GM12878 (cell line): Measurements from ENCODE around the gene SRSF5. TPM values are rescaled to one million over a fixed set of nuclear protein-coding genes. Genes with fewer than 3 reads are reported as not detected.

Experiments
- ATAC-seq: fragments of 200-7000 bp; cut with Tn5 transposase; 3 replicates; pipeline ENCODE4 v1.9.1; 2020; ENCODE audit warnings: mild to moderate bottlenecking, moderate library complexity
- BruUV-seq: library from RNA; stranded (reverse); fragments of 400-500 nt; replicated peaks from 2 replicates; lab custom pipeline; 2021; lab: Mats Ljungman, UMichigan
- CTCF ChIA-PET: fragments of 300-600 bp; sonication (Branson Sonifier 250); formaldehyde crosslinking; extraction: SDS; loops from one replicate; lab custom pipeline; 2021; ENCODE audit warnings: inconsistent platforms; lab: Yijun Ruan, JAX
- POLR2A ChIA-PET: fragments of 350-600 bp; formaldehyde crosslinking; extraction: SDS; loops from one replicate; lab custom pipeline; 2021; ENCODE audit warnings: inconsistent platforms; lab: Charles Lee
- RAD21 ChIA-PET: fragments of 300-600 bp; sonication (Branson Sonifier 250); formaldehyde crosslinking; loops from one replicate; lab custom pipeline; 2023; ENCODE audit warnings: antibody characterized with exemption; ENCODE audit not compliant: unreplicated experiment; lab: Charles Lee
- SMC1A ChIA-PET: fragments of 300-600 bp; sonication (Branson Sonifier 250); formaldehyde crosslinking; loops from one replicate; lab custom pipeline; 2023; ENCODE audit not compliant: unreplicated experiment, uncharacterized antibody; lab: Charles Lee
- DNase-seq: peaks from one replicate; pipeline ENCODE4 v3.0.0-alpha.2; 2011; ENCODE audit warnings: low read depth, low spot score
- FAIRE-seq: peaks from 3 replicates; lab custom pipeline; 2011; peaks lifted over from hg19 to GRCh38; lab: Jason Lieb, UNC
- H2AFZ ChIP-seq: 2 replicates; pipeline ENCODE4 v1.6.0; 2011; ENCODE audit warnings: low read depth, low read length, control low read depth; ENCODE audit not compliant: control insufficient read depth
- H3K27ac ChIP-seq: 2 replicates; pipeline ENCODE4 v1.5.1; 2011; ENCODE audit warnings: control low read depth; ENCODE audit not compliant: control insufficient read depth, insufficient read depth
- H3K27me3 ChIP-seq, 2 experiments: replicated peaks in 1 of 2; 2 replicates each; pipeline versions ENCODE4 v1.6.0 to v1.6.1; 2011; ENCODE audit warnings: low read length in 1 of 2; ENCODE audit not compliant: control insufficient read depth in 2 of 2, insufficient read depth in 2 of 2
- H3K36me3 ChIP-seq, 2 experiments: 2 replicates each; pipeline ENCODE4 v1.5.1; 2011; ENCODE audit warnings: low read length in 1 of 2; ENCODE audit not compliant: control insufficient read depth in 2 of 2, insufficient read depth in 2 of 2
- H3K4me1 ChIP-seq: 2 replicates; pipeline ENCODE4 v1.6.1; 2011; ENCODE audit warnings: mild to moderate bottlenecking, low read length, moderate library complexity, mixed read lengths; ENCODE audit not compliant: control insufficient read depth, insufficient read depth
- H3K4me2 ChIP-seq: 2 replicates; pipeline ENCODE4 v1.6.0; 2011; ENCODE audit warnings: control low read depth; ENCODE audit not compliant: control insufficient read depth, insufficient read depth
- H3K4me3 ChIP-seq: fragments of 200-600 bp; sonication (generic); 2 replicates; pipeline ENCODE4 v1.5.1; 2016
- H3K79me2 ChIP-seq: 2 replicates; pipeline ENCODE4 v1.6.0; 2011; ENCODE audit warnings: low read length; ENCODE audit not compliant: control insufficient read depth, insufficient read depth
- H3K9ac ChIP-seq: 2 replicates; pipeline ENCODE4 v1.8.0; 2011; ENCODE audit warnings: low read length, control low read depth, mixed read lengths; ENCODE audit not compliant: control insufficient read depth, insufficient read depth
- H3K9me3 ChIP-seq: replicated peaks from 3 replicates; pipeline ENCODE4 v1.5.1; 2011; ENCODE audit warnings: mild to moderate bottlenecking, low read length; ENCODE audit not compliant: control insufficient read depth, insufficient read depth
- H4K20me1 ChIP-seq: 2 replicates; pipeline ENCODE4 v1.6.0; 2011; ENCODE audit not compliant: control insufficient read depth, insufficient read depth
- EP300 ChIP-seq, 2 experiments: fragments of 150-350 bp in 1 of 2; IDR thresholded peaks; 2 replicates each; pipeline ENCODE4 v1.6.1; 2011 to 2012; ENCODE audit warnings: low read depth in 2 of 2, low read length in 2 of 2, borderline replicate concordance in 1 of 2, improper control_type of control experiment in 1 of 2, inconsistent platforms in 1 of 2; ENCODE audit not compliant: control insufficient read depth in 1 of 2
- MTA2 ChIP-seq: fragments of 450-650 bp; IDR thresholded peaks from 2 replicates; pipeline ENCODE4 v1.6.1; 2016; ENCODE audit warnings: low read depth, mild to moderate bottlenecking, moderate library complexity
- MTA3 ChIP-seq: IDR thresholded peaks from 2 replicates; pipeline ENCODE4 v1.6.1; 2012; ENCODE audit warnings: low read length, inconsistent platforms, borderline replicate concordance
- RAD21 ChIP-seq: IDR thresholded peaks from 2 replicates; pipeline ENCODE4 v1.6.1; 2011; ENCODE audit warnings: mild to moderate bottlenecking, low read depth, low read length, moderate library complexity; ENCODE audit not compliant: insufficient read depth
- SP1 ChIP-seq: IDR thresholded peaks from one replicate; pipeline ENCODE4 v1.6.1; 2011; ENCODE audit warnings: low read depth, low read length
- SUZ12 ChIP-seq: fragments of 200-600 bp; sonication (generic); IDR thresholded peaks from one replicate; pipeline ENCODE4 v1.6.1; 2018; ENCODE audit warnings: antibody characterized with exemption, mild to moderate bottlenecking; ENCODE audit not compliant: unreplicated experiment
- TCF3 ChIP-seq: IDR thresholded peaks from 2 replicates; pipeline ENCODE4 v1.6.1; 2012; ENCODE audit warnings: low read depth, mild to moderate bottlenecking, low read length, borderline replicate concordance; ENCODE audit not compliant: insufficient read depth
- WGBS: methylation state at CpG from one replicate; pipeline ENCODE4 v1.1.6; 2016; ENCODE audit warnings: low lambda C conversion rate; ENCODE audit not compliant: insufficient replicate concordance, insufficient coverage; ENCODE audit errors: missing lambda C conversion rate; 5-methylcytosine and 5-hydroxymethylcytosine counted together
- in situ Hi-C: fragments of 300-500 bp; cut with MboI; formaldehyde crosslinking; loops from 9 replicates; pipeline ENCODE4 v1.14.3; 2018; ENCODE audit warnings: mixed read lengths
- intact Hi-C: fragments of 100-400 bp; cut with micrococcal nuclease; formaldehyde crosslinking; loops from one replicate; pipeline ENCODE4 v1.14.2; 2022; ENCODE audit not compliant: unreplicated experiment
- polyA plus RNA-seq, 11 experiments: library from polyadenylated mRNA; depleted of rRNA in 4 of 11; unstranded in 6 of 11; stranded (reverse) in 5 of 11; fragments of >200 nt; fragmentation: Nextera tagmentation in 4 of 11; fragmentation: Illumina TruSeq in 1 of 11; extraction: Ambion mirVana in 4 of 11; extraction: Trizol in 1 of 11; gene quantifications; 1 replicate in 1 of 11; 2 replicates in 10 of 11; pipeline versions ENCODE4 v1.2.1 to v1.2.3, GENCODE V29; 2011 to 2016; ENCODE audit warnings: inconsistent platforms in 2 of 11, missing spikeins in 2 of 11, low read depth in 1 of 11
- total RNA-seq, 4 experiments: library from RNA; depleted of rRNA in 3 of 4; stranded (reverse); fragments of >200 nt in 3 of 4; fragmentation: Illumina TruSeq in 1 of 4; extraction: Trizol in 1 of 4; gene quantifications; 2 replicates each; pipeline versions ENCODE4 v1.2.1 to v1.2.3, GENCODE V29; 2013 to 2021
- TF ChIP-seq, protein P1 (sequence below): fragments of 450-650 bp; formaldehyde crosslinking; IDR thresholded peaks from 2 replicates; pipeline ENCODE4 v1.4.0; 2020; ENCODE audit warnings: mild to moderate bottlenecking, moderate library complexity
- TF ChIP-seq, protein P2 (sequence below): fragments of 450-650 bp; IDR thresholded peaks from 2 replicates; pipeline ENCODE4 v1.6.1; 2017; ENCODE audit warnings: mild to moderate bottlenecking, moderate library complexity
- TF ChIP-seq, protein P3 (sequence below): fragments of 450-650 bp; IDR thresholded peaks from 2 replicates; pipeline ENCODE4 v1.6.1; 2017; ENCODE audit warnings: antibody characterized with exemption, mild to moderate bottlenecking, moderate library complexity

The SRSF5 gene
- total and polyA plus RNA-seq, 10 of the 15 experiments (the other 5 are each of a cell fraction or from before 2014, with no cell fraction given) = 136 to 453 (median 275) TPM

DNA sequence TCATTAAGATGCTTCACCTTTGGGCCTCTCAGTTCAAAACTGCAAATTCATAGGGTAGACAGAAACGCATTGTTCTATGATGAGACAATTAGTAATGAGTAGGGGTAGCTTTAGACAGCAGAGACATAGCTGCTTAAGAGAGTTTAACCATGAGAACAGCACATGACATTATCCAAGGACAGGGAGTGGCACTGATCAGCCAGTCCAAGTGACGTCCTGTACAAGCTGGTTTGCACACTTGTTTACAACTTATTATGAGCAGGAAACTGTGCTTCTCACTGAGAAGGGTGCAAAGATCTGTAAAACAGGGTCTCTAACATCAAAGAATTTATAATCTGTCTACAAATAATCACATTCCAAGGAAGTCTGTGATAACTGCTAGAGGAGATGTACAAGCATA, 11.2 kb upstream of the SRSF5 start (continued):
- no peak for TF ChIP-seq TCF3
- no peak for TF ChIP-seq MTA2
- no peak for TF ChIP-seq MTA3
- TF ChIP-seq RAD21 = no peak
- TF ChIP-seq SUZ12 = no peak
- no peak for TF ChIP-seq SP1
- TF ChIP-seq, protein P1, sequence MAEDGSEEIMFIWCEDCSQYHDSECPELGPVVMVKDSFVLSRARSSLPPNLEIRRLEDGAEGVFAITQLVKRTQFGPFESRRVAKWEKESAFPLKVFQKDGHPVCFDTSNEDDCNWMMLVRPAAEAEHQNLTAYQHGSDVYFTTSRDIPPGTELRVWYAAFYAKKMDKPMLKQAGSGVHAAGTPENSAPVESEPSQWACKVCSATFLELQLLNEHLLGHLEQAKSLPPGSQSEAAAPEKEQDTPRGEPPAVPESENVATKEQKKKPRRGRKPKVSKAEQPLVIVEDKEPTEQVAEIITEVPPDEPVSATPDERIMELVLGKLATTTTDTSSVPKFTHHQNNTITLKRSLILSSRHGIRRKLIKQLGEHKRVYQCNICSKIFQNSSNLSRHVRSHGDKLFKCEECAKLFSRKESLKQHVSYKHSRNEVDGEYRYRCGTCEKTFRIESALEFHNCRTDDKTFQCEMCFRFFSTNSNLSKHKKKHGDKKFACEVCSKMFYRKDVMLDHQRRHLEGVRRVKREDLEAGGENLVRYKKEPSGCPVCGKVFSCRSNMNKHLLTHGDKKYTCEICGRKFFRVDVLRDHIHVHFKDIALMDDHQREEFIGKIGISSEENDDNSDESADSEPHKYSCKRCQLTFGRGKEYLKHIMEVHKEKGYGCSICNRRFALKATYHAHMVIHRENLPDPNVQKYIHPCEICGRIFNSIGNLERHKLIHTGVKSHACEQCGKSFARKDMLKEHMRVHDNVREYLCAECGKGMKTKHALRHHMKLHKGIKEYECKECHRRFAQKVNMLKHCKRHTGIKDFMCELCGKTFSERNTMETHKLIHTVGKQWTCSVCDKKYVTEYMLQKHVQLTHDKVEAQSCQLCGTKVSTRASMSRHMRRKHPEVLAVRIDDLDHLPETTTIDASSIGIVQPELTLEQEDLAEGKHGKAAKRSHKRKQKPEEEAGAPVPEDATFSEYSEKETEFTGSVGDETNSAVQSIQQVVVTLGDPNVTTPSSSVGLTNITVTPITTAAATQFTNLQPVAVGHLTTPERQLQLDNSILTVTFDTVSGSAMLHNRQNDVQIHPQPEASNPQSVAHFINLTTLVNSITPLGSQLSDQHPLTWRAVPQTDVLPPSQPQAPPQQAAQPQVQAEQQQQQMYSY (CRISPR knock-in tag) = no peak

DNA sequence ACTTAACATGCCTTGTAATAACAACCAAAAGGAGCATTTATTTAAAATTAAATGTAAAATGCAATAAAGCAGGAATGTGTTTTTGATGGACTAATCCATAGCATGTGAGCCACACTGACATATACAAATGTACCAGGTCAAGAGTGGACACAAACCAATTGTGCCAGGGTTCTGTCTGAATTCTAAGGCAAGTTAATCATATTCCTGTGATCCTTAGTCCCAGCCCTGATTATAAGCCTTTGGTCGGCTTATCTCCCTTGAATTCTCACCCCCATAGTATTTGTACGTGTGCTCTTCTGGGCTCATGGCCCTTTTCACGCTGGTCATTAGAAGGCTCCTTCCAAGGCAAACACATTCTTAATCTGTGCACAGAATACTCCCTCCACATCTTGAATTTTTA, 10.6 kb upstream of the SRSF5 start:
- 57% methylated on average over 3 of the region's 3 CpGs for WGBS
- H3K9ac ChIP-seq = no peak overlapping the region
- no peak overlapping the region for H2AFZ ChIP-seq
- intact Hi-C loops = no loop called here
- in situ Hi-C loops = no loop called here
- RAD21 ChIA-PET = no interaction called here
- no peaks in the 10 kb centered on the region; a peak in 1 of 4 replicates for H3K27me3 ChIP-seq
- H4K20me1 ChIP-seq = no peaks in the 10 kb centered on the region
- H3K4me1 ChIP-seq = no peaks in the 10 kb centered on the region
- H3K79me2 ChIP-seq = no peaks in the 10 kb centered on the region
- no peak overlapping the region for H3K4me2 ChIP-seq
- no peaks in the 10 kb centered on the region for H3K36me3 ChIP-seq
- no peak overlapping the region for H3K4me3 ChIP-seq
- FAIRE-seq (no peak), ATAC-seq (no peak), DNase-seq (no peak)
- POLR2A ChIA-PET = no interaction called here
- H3K27ac ChIP-seq = no peak overlapping the region
- SMC1A ChIA-PET = no interaction called here
- CTCF ChIA-PET = no interaction called here
- H3K9me3 ChIP-seq = no peaks in the 10 kb centered on the region
- no TSS peak for BruUV-seq
- TF ChIP-seq, protein P2, sequence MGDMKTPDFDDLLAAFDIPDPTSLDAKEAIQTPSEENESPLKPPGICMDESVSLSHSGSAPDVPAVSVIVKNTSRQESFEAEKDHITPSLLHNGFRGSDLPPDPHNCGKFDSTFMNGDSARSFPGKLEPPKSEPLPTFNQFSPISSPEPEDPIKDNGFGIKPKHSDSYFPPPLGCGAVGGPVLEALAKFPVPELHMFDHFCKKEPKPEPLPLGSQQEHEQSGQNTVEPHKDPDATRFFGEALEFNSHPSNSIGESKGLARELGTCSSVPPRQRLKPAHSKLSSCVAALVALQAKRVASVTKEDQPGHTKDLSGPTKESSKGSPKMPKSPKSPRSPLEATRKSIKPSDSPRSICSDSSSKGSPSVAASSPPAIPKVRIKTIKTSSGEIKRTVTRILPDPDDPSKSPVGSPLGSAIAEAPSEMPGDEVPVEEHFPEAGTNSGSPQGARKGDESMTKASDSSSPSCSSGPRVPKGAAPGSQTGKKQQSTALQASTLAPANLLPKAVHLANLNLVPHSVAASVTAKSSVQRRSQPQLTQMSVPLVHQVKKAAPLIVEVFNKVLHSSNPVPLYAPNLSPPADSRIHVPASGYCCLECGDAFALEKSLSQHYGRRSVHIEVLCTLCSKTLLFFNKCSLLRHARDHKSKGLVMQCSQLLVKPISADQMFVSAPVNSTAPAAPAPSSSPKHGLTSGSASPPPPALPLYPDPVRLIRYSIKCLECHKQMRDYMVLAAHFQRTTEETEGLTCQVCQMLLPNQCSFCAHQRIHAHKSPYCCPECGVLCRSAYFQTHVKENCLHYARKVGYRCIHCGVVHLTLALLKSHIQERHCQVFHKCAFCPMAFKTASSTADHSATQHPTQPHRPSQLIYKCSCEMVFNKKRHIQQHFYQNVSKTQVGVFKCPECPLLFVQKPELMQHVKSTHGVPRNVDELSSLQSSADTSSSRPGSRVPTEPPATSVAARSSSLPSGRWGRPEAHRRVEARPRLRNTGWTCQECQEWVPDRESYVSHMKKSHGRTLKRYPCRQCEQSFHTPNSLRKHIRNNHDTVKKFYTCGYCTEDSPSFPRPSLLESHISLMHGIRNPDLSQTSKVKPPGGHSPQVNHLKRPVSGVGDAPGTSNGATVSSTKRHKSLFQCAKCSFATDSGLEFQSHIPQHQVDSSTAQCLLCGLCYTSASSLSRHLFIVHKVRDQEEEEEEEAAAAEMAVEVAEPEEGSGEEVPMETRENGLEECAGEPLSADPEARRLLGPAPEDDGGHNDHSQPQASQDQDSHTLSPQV = no peak
- TF ChIP-seq EP300 (IDR thresholded peaks at IDR 0.05; ENCODE audit: borderline replicate concordance in 1 of 2, control insufficient read depth in 1 of 2, low read depth in 2 of 2, low read length in 2 of 2) = no peak
- TF ChIP-seq, protein P3, sequence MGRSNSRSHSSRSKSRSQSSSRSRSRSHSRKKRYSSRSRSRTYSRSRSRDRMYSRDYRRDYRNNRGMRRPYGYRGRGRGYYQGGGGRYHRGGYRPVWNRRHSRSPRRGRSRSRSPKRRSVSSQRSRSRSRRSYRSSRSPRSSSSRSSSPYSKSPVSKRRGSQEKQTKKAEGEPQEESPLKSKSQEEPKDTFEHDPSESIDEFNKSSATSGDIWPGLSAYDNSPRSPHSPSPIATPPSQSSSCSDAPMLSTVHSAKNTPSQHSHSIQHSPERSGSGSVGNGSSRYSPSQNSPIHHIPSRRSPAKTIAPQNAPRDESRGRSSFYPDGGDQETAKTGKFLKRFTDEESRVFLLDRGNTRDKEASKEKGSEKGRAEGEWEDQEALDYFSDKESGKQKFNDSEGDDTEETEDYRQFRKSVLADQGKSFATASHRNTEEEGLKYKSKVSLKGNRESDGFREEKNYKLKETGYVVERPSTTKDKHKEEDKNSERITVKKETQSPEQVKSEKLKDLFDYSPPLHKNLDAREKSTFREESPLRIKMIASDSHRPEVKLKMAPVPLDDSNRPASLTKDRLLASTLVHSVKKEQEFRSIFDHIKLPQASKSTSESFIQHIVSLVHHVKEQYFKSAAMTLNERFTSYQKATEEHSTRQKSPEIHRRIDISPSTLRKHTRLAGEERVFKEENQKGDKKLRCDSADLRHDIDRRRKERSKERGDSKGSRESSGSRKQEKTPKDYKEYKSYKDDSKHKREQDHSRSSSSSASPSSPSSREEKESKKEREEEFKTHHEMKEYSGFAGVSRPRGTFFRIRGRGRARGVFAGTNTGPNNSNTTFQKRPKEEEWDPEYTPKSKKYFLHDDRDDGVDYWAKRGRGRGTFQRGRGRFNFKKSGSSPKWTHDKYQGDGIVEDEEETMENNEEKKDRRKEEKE = no peak
